Measurements from ENCODE around the gene MR1.

The MR1 gene

DNA sequence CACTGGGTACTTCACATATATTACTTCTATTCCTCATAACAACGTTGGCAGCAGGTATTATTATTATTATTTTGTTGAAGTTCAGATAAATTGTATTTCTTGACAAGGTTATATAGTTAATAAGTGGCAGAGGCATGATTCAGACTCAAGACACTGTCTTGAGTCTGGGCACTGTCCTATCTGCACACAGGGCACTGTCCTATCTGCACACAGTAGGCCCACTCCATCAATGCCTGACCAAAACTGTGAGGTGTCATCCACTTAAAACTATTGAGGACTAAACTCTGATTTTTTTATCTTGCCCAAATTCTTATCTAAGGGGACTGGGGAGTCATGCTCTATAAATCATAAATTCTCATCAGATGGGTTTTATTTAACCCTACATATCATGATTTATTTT is 30.9 kb downstream of the MR1 start:
- DNase-seq = no peak

DNA sequence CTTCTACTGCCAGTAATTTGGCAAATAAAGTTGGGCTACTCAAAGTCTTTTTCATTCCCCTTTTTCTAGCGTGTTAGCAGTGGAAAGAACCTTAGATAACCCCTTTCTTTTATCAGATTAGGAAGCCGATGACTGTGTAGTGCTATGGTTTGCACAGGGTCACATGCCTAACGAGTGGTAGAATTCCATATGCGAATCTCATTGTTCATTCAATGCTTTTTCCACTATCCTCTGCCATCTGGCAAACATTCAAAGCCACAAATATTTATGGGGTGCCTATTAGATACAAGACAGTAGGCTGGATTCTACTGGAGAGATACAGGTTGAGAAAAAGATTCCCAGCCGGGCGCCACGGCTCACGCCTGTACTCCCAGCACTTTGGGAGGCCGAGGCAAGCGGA is 39.9 kb downstream of the MR1 start:
- DNase-seq = no peak

DNA sequence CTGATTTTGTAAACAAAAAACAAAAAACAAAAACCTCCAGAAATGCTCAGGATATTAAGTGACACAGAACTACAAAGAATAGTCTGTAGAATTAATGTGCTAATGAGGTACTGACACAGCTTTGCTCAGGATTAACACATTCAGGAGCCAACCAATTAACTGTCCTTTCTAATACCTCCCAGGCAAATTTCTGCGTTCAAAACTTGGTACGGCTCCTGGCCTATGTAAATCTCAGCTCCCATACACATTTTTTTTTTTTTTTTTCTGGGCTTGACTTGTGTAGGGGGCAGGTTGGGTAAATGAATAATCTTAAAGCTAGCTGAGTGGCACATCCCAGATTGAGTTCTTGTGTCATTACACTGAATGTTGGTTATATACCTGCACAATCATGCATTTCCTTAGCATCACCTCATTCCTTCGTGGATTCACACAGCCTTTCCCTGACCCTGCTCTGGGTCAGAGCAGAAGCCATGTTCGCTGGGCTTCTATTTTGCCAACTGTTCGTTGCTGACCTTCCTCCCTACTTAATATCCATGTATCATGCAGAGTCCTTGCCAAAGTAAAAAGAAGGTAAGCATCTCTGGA is 42.1 kb downstream of the MR1 start:
- no peak for DNase-seq

DNA sequence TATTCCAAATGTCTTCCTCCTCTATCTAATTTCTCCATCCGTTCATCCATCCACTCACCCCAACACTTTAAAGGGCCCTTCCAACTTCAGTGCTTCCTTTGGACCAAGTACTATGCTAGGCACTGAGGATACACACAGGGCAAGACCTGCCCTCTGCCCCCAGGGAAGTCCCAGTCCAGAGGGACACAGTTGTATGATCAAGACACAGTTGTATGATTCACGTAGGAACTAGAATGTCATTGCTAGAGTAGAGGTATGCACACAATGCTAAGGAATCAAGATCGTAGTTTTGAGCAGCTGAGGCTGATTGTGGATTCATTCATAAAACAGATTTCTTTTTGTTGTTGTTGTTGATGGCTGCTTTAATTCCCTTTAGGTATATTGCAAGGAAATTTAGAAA is 43.1 kb downstream of the MR1 start:
- no peak for DNase-seq

DNA sequence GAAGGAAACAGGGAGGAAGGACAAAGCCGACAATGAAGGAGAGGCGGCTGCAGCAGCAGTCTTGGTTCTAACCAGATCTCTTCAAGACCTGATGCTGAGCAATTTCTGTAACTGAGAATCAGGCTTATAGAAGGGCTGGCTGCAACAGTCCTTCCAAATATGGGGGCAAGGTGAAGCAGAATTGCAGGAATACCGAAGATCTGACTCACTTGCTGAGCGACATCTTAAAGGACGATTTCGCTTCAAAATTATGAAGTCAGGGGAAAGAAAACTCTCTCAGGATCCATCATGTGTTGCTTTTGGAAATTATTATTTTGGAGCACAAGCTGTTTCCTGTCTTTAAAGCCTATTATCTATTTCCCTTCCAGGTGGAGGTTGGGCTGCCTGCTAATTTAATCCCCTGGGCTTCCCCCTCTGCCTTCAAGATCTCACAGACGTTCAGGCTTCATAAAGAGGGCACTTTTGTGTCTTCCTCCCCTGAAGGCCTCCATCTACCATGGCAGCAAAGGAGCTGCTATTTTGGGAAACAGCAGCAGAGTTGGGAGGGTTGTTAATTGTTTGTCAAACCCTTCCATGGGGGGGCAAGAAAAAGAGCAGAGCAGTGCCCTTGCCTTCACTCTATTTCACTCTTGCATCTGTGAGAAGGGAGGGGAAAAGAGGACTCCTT is 43.9 kb downstream of the MR1 start:
- DNase-seq = no peak

DNA sequence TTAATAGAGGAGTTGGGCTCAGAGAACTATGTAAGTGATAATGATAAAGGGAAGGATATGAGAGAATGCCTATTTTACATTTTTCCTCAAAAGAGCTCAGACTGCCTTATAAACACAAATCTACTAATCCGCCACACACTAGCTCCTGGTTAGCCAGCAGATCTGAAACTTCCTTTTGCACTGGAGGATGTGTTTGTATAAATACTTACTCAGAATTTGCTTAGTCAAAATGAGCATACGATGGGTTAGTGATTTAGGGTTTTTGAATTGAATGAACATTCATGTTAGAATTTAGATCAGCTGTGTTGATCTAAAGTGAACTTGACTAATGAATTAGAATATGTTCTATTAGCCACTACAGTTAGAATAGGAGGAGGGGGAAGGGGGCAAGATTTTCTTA is 45.6 kb downstream of the MR1 start:
- no peak for DNase-seq

DNA sequence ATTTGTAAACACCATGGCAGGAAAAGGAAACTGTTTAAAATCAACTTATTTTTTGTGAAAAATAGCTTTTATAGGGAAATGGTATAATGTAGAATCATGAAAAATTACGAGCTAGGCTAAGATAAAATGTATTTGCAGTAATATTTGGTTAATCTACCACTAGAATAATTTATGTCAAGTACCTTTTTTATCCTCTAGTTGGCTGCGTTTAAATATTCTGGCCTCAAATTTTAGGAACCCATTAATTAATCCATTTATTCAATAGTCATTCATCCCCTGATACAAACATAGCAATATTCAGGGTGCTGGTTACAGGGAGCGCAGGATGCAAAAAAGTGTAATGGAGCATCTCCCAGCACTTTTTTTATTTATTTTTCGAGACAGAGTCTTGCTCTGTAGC is 46.1 kb downstream of the MR1 start:
- DNase-seq = no peak

DNA sequence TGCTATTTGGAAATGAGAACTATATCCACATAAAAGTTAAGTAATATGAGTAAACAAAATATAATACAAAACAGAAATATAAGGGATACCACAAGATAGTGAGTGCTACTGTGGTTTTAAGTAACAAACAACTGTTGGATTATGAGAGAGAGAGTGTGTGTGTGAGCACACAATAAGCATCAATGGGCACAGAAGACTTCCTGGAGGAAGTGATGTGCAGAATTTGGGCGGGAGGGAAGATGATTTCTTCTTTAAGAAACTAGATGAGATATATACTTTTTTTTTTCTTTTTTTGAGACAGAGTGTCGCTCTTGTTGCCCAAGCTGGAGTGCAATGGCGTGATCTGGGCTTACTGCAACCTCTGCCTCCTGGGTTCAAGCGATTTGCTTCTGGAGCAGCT is 46.8 kb downstream of the MR1 start:
- no peak for DNase-seq

DNA sequence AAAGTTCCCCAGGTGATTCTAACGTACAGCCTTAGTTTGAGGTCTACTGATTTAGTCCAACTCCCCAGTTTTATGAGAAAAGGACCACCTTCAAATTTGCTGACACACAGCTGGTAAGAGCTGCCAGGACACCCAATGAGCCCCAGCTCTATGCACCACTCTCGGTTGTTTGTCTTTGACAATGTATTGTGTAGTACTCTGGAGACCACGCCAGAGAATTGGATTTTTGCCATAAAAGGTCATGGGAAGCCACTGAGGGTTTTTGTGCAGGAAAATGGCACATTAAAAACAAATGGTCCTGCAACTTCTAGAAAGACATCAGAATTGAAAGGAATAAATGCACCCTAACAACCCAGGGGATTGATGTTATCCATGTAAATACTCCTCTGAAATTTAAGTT is 47.6 kb downstream of the MR1 start:
- no peak for DNase-seq

DNA sequence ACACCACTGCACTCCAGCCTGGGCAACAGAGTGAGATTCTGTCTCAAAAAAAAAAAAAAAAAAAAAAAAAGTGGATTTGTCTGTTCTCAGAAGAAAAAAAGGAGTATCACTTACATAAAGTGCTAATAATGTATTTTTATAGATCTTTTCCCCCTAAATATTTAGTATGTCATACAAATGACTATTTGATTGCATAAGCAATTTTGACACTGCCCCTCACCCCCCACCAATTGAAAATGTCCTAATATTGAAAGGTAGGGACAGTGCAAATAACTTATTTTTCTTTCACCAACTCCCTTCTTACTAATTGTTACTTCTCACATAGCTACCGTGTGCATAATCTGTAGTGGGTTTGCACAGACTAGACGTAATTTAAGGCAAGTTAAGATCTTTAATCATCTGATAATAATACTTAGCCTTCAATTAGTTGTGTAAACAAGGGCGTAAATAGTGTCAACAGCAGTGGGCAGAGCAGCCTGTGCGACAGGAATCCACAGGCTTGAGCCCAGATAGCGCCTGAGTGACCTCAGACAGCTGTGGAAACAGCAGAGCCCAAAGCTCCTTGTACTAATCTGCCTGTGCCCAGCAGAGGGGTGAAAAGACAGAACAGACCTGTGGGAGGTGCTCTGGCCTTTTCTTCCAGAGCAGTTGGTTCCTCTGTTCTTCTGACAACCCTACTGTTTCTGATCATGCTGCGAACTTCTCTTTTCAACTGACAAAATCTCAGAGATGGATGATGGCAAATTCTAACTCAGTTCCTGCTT is 50.2 kb downstream of the MR1 start:
- DNase-seq = peak; percentile 94 to 97

DNA sequence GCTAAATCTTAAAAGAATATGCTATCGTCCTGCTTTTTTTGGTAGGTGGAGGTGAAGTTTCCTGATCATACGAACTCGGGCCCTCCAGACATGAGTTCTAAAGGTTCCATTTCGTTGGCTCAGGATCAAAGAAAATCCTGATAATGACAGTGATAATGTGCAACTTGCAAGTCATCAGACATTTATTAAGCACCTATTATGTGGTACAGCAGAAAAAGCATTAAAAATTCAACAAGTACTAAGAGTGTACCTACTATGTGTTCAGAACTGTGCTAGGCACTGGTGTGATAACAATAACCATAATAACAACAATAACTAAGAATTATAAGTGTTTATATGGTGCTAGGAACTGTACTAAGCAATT is 50.8 kb downstream of the MR1 start:
- DNase-seq = no peak

DNA sequence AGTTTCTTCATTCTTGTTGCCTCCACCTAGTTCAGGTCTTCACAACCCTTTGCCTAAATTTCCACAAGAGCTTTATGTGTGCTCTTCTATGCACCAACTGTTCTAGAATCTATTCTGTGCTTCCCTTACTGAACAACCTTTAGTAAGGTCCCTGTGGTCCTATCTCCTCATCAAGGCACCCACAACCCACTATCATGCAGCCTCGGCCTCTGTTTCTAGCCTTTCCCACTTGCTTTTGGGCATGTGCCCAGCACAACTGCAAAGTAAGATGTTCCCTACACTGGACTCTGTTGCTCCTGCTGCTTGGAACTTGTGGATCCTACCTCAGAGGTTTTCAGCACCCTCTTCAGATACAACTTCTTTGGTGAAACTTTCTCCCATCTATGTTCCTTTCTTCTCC is 52.3 kb downstream of the MR1 start:
- DNase-seq = no peak

DNA sequence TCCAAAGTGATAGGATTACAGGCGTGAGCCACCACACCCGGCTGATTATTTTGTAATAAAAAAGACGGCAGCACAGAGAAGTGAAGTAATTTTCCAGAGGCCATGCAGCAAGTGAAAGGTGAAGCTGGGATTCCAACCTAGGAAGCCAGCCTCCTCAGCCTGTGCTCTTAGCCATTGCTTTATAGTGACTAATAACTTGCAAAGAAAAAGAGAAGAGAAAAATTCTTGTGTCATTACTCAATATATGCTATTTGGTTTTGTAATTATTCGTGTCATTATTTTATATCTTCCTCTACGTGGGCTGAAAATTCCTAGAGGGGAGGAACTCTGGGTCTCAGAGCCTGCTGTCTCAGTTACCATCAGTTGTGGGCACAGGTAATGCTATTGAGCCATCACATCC is 53.1 kb downstream of the MR1 start:
- DNase-seq = no peak

DNA sequence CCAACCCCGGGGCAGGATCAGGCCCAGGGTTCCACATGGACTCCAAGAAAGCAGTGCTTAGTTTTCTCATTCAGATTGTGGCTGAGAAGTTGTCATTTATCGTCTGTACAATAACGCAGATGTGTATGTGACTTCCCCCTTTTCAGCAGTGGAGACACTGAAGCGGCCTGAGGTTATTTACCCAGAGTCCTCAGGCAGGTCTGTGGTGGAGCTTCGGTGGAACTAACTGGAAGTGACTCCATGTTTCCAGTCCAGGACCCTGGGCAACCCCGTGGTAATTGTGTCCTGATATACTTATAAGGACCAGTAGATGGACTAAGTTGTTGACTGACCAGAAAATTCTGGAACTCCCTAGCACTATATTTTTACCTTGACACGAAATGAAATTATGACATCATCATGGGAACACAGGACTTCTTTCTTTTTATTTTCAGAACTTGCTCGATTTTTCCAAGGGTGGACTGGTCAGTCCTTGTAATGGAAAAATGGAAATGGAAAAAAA is 53.7 kb downstream of the MR1 start:
- peak; percentile 83 to 91 for DNase-seq

DNA sequence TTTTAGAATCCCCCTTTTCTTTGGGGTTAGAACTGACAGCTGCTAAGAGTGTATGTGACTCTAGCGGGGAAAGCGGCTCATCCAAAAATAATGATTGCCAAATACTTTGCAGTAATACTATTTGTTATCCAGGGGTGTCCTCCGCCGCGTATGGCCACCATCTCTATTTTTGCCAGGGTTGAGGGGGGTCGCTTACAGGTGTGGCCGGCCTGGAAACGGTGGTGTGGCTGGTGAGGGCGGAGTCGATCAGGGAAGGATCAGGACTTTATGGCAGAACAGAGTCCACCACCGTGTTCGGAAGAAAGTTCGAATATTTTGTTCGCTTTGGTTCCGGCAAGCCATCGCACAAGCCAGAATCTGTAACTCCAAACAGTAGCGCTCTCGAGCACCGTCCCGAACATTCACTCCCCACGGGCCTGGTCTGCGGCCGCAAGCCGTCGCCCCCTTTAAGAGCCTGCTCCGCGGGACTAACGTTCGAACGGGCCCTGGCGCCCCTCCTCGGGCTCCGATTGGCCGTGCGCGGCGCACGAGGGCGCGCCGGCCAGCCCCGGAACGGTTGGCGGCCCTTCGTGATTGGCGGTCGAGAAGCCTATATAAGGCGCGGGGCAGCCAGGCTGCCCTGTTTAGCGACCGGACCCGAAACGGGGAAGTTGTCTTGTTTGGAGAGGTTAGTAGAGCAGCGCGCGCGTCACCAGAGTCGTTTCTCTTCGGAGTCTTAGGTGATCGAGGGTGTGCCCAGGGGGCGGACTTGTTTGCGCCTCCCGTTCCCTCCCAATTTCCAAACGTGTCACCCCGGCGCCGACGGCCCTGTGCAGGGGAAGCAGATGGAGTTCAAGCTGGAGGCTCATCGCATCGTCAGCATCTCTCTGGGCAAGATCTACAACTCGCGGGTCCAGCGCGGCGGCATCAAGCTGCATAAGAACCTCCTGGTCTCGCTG is 54.6 kb downstream of the MR1 start, which contains the start of gene IER5:
TSS of gene IER5 (plus strand) at position 622 of the 938 bp plus-strand sequence. CDS start at position 825, 203 bp downstream.
- peak; percentile 95 to 96 for DNase-seq

DNA sequence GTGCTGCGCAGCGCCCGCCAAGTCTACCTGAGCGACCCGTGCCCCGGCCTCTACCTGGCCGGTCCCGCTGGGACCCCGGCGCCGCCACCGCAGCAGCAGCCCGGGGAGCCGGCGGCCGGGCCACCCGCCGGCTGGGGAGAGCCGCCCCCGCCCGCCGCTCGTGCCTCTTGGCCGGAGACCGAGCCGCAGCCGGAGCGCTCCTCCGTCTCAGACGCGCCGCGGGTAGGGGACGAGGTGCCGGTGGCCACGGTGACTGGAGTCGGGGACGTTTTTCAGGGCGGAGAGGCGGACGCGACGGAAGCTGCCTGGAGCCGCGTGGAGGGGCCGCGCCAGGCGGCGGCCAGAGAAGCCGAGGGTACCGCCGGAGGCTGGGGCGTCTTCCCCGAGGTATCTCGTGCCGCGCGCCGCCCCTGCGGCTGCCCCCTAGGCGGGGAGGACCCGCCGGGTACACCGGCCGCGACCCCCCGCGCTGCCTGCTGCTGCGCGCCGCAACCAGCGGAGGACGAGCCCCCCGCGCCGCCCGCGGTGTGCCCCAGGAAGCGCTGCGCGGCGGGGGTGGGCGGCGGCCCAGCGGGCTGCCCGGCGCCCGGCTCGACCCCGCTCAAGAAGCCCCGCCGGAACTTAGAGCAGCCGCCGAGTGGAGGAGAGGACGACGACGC is 55.4 kb downstream of the MR1 start:
- no peak for DNase-seq

DNA sequence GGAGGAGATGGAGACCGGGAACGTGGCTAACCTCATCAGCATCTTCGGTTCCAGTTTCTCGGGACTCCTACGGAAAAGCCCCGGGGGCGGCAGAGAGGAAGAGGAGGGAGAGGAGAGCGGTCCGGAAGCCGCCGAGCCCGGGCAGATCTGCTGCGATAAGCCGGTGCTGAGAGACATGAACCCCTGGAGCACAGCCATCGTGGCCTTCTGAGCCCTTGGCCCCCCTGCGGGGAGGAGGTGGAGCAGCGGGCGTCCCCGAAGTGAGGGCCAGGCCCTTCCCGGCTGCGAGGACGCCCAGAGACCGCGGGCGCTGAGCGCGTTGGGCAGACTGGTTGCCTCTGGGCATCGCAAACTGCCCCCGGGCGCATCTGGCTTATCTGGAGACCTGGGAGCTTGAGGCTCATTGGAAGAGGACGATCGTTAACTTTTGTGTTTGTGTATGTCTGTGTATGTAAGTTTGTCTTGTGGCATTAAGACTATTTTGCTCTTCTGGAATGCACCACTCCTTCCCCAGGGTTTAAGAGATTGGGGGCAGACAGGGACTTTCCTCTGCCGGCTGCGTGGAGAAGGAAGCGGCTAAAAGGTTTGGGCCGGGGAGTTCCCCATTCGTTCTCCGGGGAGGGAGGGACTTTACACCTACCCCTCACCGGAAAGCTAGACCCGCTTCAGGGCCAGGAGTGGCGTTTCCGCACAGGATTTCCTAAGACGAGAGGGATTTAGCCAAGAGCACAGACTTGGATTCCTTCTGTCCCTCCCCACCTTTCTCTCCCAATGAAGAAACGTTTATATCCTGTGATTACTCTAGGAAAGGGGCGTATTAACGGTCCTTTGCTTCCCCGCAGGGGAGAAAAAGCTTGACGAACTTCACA is 56.1 kb downstream of the MR1 start:
- DNase-seq = peak; percentile 64 to 73

DNA sequence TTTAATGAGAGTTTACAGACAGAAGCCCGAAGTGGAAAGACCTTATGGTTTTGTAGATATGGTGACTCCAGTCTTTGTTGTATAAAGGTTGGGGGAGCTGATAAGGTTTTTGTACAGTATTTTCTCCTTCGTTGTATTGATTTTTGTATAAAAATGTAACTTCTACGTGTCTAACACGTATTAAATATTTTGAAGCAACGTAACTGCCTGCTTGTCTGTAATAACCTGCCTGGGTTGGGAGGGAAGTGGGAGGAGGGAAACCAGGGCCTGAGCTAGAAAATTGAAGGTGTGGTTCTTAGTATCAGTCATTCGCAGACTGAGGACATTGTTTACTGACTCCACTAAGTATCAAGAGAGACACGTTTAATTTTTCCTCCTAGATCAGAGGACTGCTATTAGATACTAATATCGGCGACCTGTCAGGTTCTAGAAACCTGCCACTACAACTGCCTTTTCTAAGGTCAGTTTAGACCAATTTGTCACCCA is 56.9 kb downstream of the MR1 start:
- DNase-seq = no peak

DNA sequence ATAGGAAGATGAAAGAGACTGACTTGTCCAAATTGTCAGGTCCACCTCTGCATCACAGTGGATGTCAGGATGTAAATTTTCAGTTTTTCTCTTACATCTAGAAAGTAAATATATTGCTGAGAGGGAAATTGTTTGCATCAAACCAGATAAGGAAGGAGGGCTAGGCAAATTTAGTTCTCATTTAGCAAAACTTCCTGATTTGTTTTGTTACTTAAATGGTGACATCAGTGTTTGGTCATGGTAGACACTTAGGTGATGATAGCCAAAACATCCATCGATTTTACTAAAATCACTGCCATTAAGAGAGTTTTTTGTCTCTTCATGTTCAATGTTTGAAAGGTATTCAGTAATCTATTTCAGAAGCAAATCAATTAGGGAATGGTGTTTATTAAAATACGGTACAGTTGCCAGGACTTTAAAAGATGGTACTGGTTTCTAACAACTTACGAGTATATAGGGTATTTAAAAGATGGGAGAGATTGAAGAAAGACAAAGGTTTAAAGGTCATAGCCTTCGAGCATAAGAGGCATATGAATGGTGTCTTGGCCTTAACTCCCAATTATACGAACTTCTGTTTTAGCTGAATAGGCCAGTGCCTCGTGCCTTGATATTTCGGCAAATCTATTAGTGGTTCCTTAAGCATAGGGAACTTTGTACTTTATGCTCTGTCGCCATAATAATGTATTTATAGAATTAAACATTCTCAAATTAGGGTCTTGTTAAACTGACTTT is 57.7 kb downstream of the MR1 start:
- no peak for DNase-seq

DNA sequence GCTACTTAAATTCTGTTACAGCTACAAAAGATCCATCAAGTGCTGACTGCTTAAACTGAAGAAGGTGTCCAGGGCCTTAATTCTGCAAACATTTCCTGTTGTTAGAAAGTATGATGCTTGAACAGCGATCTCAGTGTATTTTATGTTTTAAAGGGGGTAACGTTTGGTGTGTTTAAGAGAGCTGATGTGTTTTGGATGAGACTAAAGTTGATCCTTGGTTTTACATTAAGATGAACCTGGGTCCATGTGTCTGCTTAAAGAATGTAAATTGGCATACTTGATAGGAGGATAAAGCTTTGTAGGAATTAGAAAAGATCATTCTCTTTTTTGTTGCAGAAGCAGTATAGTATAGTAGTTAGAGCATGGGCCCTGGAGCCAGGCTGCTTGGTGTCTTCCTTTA is 58.3 kb downstream of the MR1 start:
- DNase-seq = no peak

Data from Kasumi-1 (cell line).